GM18907 (cell line): ENCODE data around the gene SLC29A1.

Source experiments
- ATAC-seq: cut with Tn5 transposase; IDR thresholded peaks from one replicate; pipeline ENCODE4 v1.9.1; 2021; ENCODE audit warnings: mild to moderate bottlenecking, moderate library complexity; ENCODE audit not compliant: unreplicated experiment

SLC29A1 gene

GRCh38 chr6:44277763-44278162 lies 54.4 kb downstream of the SLC29A1 start:
- ATAC-seq: no peak

- no peak for ATAC-seq
Observed at GRCh38 chr6:44278315-44278714, 54.9 kb downstream of the SLC29A1 start.

DNA sequence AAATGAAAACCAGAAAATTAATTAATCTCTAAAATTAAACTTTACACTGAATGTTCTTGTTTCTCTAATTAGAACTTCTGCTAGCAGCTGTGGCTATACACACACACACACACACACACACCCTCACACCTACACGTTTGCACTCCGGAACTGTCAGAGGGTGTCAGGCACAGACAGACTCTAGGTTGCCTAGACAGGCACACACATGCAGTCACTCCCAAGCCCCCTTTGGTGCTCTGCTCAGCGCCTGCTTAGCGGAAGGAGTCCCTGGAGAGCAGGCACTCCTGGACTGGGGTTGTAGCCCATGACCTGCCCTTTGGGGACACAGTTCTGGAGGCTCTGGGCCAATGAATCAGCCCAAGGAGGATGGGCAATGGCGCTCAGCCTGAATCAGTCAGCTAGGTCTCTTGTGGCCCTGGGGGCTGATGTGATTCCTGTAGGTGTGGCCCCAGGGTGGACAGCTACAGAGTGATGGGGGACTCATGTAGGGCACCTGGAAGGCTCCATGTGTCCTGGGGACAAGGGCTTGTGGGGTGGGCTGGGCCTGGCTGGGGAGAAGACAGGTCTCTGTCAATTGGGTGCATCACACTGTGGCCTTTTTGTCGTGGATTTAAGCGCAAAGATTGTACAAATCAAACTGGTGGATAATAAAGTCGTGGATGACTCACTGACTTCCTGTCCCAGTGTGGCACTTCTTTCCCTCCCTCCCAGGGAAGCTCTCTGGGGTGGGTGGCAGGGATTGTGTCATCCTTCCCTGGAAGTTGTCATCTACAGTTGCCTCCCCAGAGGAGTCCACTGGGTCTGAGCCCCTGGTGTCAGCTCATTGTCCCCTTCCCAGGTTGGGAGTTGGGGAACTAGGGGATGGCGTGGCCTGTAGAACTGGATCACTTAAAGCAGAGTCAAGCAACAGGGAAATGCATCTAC lies 55.6 kb downstream of the SLC29A1 start:
- no peak for ATAC-seq
